Transverse colon (tissue), 4 donors: ENCODE measurements around the gene KRT13.

Experiments
- EP300 ChIP-seq: sonication (generic); formaldehyde crosslinking; IDR thresholded peaks from one replicate; pipeline ENCODE4 v1.6.1; 2017; ENCODE audit warnings: antibody characterized with exemption, low read depth
- POLR2A ChIP-seq: fragments of 450-650 bp; IDR thresholded peaks from one replicate; pipeline ENCODE4 v1.6.1; 2016; ENCODE audit warnings: antibody characterized with exemption, mild to moderate bottlenecking, moderate library complexity
- POLR2AphosphoS5 ChIP-seq, 3 donors: sonication (generic); formaldehyde crosslinking; IDR thresholded peaks; one replicate each; pipeline ENCODE4 v1.6.1; 2016; ENCODE audit warnings: antibody characterized with exemption in 3 of 3
- TF ChIP-seq, protein P1 (sequence below), 5 experiments: fragments of 200-600 bp in 3 of 5; fragments of 450-650 bp in 2 of 5; sonication (generic) in 3 of 5; IDR thresholded peaks; 1 replicate in 2 of 5; 2 replicates in 3 of 5; pipeline ENCODE4 v1.5.1; 2016 to 2017; ENCODE audit warnings: antibody characterized with exemption in 5 of 5, inconsistent platforms in 3 of 5, mild to moderate bottlenecking in 2 of 5, moderate library complexity in 1 of 5

DNA sequence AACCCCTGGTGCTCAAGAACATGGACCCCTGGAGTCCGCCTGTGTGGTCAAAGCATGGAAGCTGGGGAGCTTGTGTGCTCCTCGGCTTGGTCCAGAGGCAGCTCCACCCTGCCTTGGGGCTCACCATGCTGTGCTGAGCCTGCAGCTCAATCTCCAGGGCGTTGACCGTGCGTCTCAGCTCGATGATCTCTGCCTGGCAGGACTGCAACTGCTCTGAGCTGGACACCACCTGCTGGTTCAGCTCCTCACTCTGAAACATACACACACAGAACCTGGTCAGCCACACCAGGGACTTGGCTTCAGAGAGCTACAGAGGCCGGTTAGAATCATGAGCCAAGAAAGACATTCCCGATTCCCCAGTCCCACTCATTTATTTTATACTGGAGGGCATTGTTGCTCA lies 27.2 kb downstream of the KRT13 start:
- TF ChIP-seq, protein P1, sequence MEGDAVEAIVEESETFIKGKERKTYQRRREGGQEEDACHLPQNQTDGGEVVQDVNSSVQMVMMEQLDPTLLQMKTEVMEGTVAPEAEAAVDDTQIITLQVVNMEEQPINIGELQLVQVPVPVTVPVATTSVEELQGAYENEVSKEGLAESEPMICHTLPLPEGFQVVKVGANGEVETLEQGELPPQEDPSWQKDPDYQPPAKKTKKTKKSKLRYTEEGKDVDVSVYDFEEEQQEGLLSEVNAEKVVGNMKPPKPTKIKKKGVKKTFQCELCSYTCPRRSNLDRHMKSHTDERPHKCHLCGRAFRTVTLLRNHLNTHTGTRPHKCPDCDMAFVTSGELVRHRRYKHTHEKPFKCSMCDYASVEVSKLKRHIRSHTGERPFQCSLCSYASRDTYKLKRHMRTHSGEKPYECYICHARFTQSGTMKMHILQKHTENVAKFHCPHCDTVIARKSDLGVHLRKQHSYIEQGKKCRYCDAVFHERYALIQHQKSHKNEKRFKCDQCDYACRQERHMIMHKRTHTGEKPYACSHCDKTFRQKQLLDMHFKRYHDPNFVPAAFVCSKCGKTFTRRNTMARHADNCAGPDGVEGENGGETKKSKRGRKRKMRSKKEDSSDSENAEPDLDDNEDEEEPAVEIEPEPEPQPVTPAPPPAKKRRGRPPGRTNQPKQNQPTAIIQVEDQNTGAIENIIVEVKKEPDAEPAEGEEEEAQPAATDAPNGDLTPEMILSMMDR (IDR thresholded peaks at IDR 0.05): no peak
- no peak for TF ChIP-seq POLR2A
- TF ChIP-seq POLR2AphosphoS5 (IDR thresholded peaks at IDR 0.05): no peak
- TF ChIP-seq EP300: no peak
